HG03354 (cell line): ENCODE results near the gene DLG4.

Experiments used
- ATAC-seq: cut with Tn5 transposase; IDR thresholded peaks from one replicate; pipeline ENCODE4 v1.9.1; 2021; ENCODE audit warnings: mild to moderate bottlenecking; ENCODE audit not compliant: unreplicated experiment, poor library complexity, severe bottlenecking

Gene DLG4

GRCh38 chr17:7218758-7219157, 878 bp downstream of the DLG4 start:
- no peak for ATAC-seq

GRCh38 chr17:7218166-7218565, 1.5 kb downstream of the DLG4 start:
- no peak for ATAC-seq

GRCh38 chr17:7217113-7217987, 2.3 kb downstream of the DLG4 start:
- ATAC-seq: no peak

- ATAC-seq: no peak
These were observed 3.2 kb downstream of the DLG4 start for GRCh38 chr17:7216242-7217112.

GRCh38 chr17:7215652-7216180, 3.9 kb downstream of the DLG4 start:
- ATAC-seq: no peak

GRCh38 chr17:7215136-7215638, 4.4 kb downstream of the DLG4 start:
- no peak for ATAC-seq

GRCh38 chr17:7214300-7215135, 5.1 kb downstream of the DLG4 start:
- peak; percentile 83 for ATAC-seq

- peak; percentile 7 for ATAC-seq
These were observed 5.7 kb downstream of the DLG4 start for GRCh38 chr17:7213895-7214299.

GRCh38 chr17:7211491-7212273, 8.0 kb downstream of the DLG4 start:
- ATAC-seq: no peak

GRCh38 chr17:7208754-7209460, 10.7 kb downstream of the DLG4 start:
- ATAC-seq: no peak

GRCh38 chr17:7208027-7208571, 11.5 kb downstream of the DLG4 start:
- ATAC-seq: no peak

- no peak for ATAC-seq
These were observed 12.3 kb downstream of the DLG4 start for GRCh38 chr17:7207120-7208001.

GRCh38 chr17:7205561-7205960, 14.1 kb downstream of the DLG4 start:
- ATAC-seq: no peak

GRCh38 chr17:7204828-7205461, 14.7 kb downstream of the DLG4 start:
- peak; percentile 85 for ATAC-seq

- no peak for ATAC-seq
These were observed 15.3 kb downstream of the DLG4 start for GRCh38 chr17:7204336-7204735.

- no peak for ATAC-seq
These were observed 16.2 kb downstream of the DLG4 start for GRCh38 chr17:7203391-7203790.
